Measurements from ENCODE around the gene FSTL4. TPM values are rescaled to one million over a fixed set of nuclear protein-coding genes. Genes with fewer than 3 reads are reported as not detected.
A peak's percentile ranks its signal among the peaks of the same experiment; 100 is the strongest.

FSTL4 gene
- total RNA-seq, 1 experiment from 2014 or later, result 0.12 TPM

- peaks cover 9% of the 10 kb centered on the region for H3K27me3 Mint-ChIP-seq (ENCODE audit: insufficient read depth, unreplicated experiment)
- TF ChIP-seq CTCF (IDR thresholded peaks at IDR 0.05; ENCODE audit: unreplicated experiment), result no peak
- ChIA-PET CTCF (interaction anchor here (0.9 kb wide), 1 partner anchor 157 kb away, joined by 3 read pairs; no protein-coding TSS in a partner anchor), POLR2A (interaction anchor here (0.7 to 0.9 kb wide), 3 partner anchors 12 to 19 kb away, joined by 3 to 4 read pairs (median 3); no protein-coding TSS in a partner anchor)
- intact Hi-C loops (cut with micrococcal nuclease), result loop anchor here (5.0 kb wide), 1 partner anchor 87 kb away; no protein-coding TSS in a partner anchor
- peak; percentile 68 for DNase-seq (ENCODE audit: unreplicated experiment)
- no TSS peak for BruUV-seq (replicated peaks)
- H3K9me3 Mint-ChIP-seq (ENCODE audit: unreplicated experiment), result no peaks in the 10 kb centered on the region
- H3K4me3 Mint-ChIP-seq (ENCODE audit: unreplicated experiment), result no peak overlapping the region
- no peaks in the 10 kb centered on the region for H3K36me3 Mint-ChIP-seq (ENCODE audit: insufficient read depth, unreplicated experiment)
- H3K4me1 Mint-ChIP-seq (ENCODE audit: insufficient read depth, unreplicated experiment), result peaks cover 17% of the 10 kb centered on the region
- H3K27ac Mint-ChIP-seq (ENCODE audit: low read depth, unreplicated experiment), result peak overlapping the region; percentile 20
Observed at GRCh38 chr5:133370036-133370831, 242.1 kb downstream of the FSTL4 start.

- POLR2A ChIA-PET, result interaction anchor here (0.6 to 0.9 kb wide), 3 partner anchors 18 to 129 kb away, joined by 3 to 4 read pairs (median 3); no protein-coding TSS in a partner anchor
- no peak overlapping the region for H3K4me3 Mint-ChIP-seq (ENCODE audit: unreplicated experiment)
- BruUV-seq (replicated peaks), result no TSS peak
Observed at GRCh38 chr5:133368916-133369783, 243.2 kb downstream of the FSTL4 start.

GRCh38 chr5:133367984-133368383 is 244.4 kb downstream of the FSTL4 start:
- POLR2A ChIA-PET, result no interaction called here
- H3K9me3 Mint-ChIP-seq (ENCODE audit: unreplicated experiment), result no peaks in the 10 kb centered on the region
- no peak overlapping the region for H3K4me3 Mint-ChIP-seq (ENCODE audit: unreplicated experiment)
- intact Hi-C loops (cut with micrococcal nuclease), result no loop called here
- no peak overlapping the region for H3K27ac Mint-ChIP-seq (ENCODE audit: low read depth, unreplicated experiment)
- DNase-seq (ENCODE audit: unreplicated experiment), result no peak
- BruUV-seq (replicated peaks), result no TSS peak
- H3K4me1 Mint-ChIP-seq (ENCODE audit: insufficient read depth, unreplicated experiment), result peaks cover 12% of the 10 kb centered on the region
- H3K36me3 Mint-ChIP-seq (ENCODE audit: insufficient read depth, unreplicated experiment), result no peaks in the 10 kb centered on the region
- peaks cover 9% of the 10 kb centered on the region for H3K27me3 Mint-ChIP-seq (ENCODE audit: insufficient read depth, unreplicated experiment)
- CTCF ChIA-PET, result interaction anchor here (1.0 to 2.6 kb wide), 2 partner anchors 55 to 257 kb away, joined by 3 to 7 read pairs; no protein-coding TSS in a partner anchor
- no peak for TF ChIP-seq CTCF (IDR thresholded peaks at IDR 0.05; ENCODE audit: unreplicated experiment)

More at GRCh38 chr5:133368916-133369783, 243.2 kb downstream of the FSTL4 start:
- Mint-ChIP-seq H3K36me3 (ENCODE audit: insufficient read depth, unreplicated experiment) (no peaks in the 10 kb centered on the region), H3K9me3 (ENCODE audit: unreplicated experiment) (no peaks in the 10 kb centered on the region), H3K4me1 (ENCODE audit: insufficient read depth, unreplicated experiment) (peaks cover 17% of the 10 kb centered on the region), H3K27me3 (ENCODE audit: insufficient read depth, unreplicated experiment) (peaks cover 9% of the 10 kb centered on the region), H3K27ac (ENCODE audit: low read depth, unreplicated experiment) (no peak overlapping the region)
- no peak for DNase-seq (ENCODE audit: unreplicated experiment)
- intact Hi-C loops (cut with micrococcal nuclease), result no loop called here
- TF ChIP-seq CTCF (IDR thresholded peaks at IDR 0.05; ENCODE audit: unreplicated experiment), result no peak
- CTCF ChIA-PET, result interaction anchor here (0.5 kb wide), 1 partner anchor 258 kb away, joined by 3 read pairs; no protein-coding TSS in a partner anchor
